ENCODE measurements around the gene SHH.

DNA sequence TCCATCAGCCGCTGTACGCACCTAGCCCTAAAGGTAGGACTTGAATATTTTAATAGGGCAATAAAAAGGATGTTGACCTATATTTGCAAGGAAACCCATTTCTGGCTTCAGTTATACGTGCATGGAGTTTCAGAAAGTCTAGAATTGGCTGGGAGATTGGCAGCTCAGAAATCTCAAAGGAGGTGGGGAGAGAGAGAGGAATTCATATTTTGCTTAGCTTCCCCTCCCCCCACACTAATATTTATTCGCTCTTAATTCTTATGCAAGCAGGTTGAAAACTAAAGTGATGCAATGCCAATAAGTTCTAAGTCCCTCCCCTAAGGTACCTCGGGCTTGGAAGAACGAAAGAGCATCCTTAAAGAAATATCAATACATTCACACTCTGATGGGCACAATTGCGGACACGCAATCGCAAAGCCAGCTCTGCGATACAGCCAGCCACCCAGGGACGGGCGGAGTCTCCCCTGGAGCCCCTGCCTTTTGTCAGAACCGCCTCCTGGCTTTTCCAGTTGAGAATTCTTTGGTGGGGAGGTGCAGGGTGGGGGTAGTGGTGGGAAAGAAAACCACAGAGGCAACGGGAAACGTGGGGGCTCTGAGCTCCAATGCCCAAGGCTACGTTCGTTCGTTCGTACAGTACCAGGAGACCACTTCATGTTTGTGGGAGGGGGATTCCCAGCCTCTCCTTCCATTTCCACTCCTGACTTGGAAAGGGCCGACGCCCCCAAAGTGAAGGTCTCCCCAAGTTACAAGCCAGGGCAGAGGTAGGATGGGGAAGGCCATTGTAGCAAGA lies 1.3 kb downstream of the SHH start:
- TF ChIP-seq, protein P1, sequence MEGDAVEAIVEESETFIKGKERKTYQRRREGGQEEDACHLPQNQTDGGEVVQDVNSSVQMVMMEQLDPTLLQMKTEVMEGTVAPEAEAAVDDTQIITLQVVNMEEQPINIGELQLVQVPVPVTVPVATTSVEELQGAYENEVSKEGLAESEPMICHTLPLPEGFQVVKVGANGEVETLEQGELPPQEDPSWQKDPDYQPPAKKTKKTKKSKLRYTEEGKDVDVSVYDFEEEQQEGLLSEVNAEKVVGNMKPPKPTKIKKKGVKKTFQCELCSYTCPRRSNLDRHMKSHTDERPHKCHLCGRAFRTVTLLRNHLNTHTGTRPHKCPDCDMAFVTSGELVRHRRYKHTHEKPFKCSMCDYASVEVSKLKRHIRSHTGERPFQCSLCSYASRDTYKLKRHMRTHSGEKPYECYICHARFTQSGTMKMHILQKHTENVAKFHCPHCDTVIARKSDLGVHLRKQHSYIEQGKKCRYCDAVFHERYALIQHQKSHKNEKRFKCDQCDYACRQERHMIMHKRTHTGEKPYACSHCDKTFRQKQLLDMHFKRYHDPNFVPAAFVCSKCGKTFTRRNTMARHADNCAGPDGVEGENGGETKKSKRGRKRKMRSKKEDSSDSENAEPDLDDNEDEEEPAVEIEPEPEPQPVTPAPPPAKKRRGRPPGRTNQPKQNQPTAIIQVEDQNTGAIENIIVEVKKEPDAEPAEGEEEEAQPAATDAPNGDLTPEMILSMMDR (IDR thresholded peaks at IDR 0.05) = no peak
- no peak for TF ChIP-seq POLR2A (IDR thresholded peaks at IDR 0.05)
- no peak for TF ChIP-seq EP300 (IDR thresholded peaks at IDR 0.05)
